Skeletal muscle satellite cell (primary cell): Measurements from ENCODE around the gene LNX1.

Source experiments
- H3K27me3 ChIP-seq: 2 replicates; pipeline ENCODE4 v1.7.0; 2013; ENCODE audit warnings: low read length; ENCODE audit not compliant: control insufficient read depth, insufficient read depth
- H3K36me3 ChIP-seq: 2 replicates; pipeline ENCODE4 v1.7.0; 2013; ENCODE audit warnings: mild to moderate bottlenecking, control low read depth, low read length; ENCODE audit not compliant: insufficient read depth
- H3K4me1 ChIP-seq: 2 replicates; pipeline ENCODE4 v1.7.0; 2013; ENCODE audit warnings: low read length; ENCODE audit not compliant: control insufficient read depth, insufficient read depth
- H3K4me2 ChIP-seq: 2 replicates; pipeline ENCODE4 v1.7.0; 2013; ENCODE audit warnings: mild to moderate bottlenecking, low read length
- H3K4me3 ChIP-seq: 2 replicates; pipeline ENCODE4 v1.7.0; 2013; ENCODE audit warnings: low read length
- H3K9ac ChIP-seq: 2 replicates; pipeline ENCODE4 v1.7.0; 2013; ENCODE audit warnings: mild to moderate bottlenecking, low read depth, low read length, moderate library complexity
- H3K9me3 ChIP-seq: replicated peaks from 2 replicates; pipeline ENCODE4 v1.7.0; 2013; ENCODE audit warnings: mild to moderate bottlenecking, control low read depth, low read length

Gene LNX1

DNA sequence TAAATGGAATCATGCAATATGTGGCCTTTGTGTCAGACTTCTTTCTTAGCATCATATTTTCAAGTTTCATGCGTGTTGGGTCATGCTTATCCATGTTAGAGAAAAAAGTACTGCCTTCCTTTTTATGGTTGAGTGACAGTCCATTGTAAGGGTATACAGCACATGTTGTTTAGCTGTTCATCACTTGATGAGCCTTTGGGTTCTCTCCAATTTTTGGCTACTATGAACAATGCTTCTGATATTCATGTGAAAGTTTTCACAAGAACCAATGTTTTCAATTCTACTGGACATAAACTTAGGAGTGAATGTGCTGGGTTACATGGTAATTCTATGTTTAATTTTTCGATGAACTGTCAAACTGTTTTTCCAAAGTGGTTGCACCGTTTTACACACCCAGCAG, 28.1 kb upstream of the LNX1 start:
- peaks cover 6% of the 10 kb centered on the region for H3K4me1 ChIP-seq
- no peak overlapping the region for H3K4me3 ChIP-seq
- no peaks in the 10 kb centered on the region for H3K9me3 ChIP-seq
- no peaks in the 10 kb centered on the region for H3K27me3 ChIP-seq
- H3K36me3 ChIP-seq, result no peaks in the 10 kb centered on the region
- H3K4me2 ChIP-seq, result no peak overlapping the region
- H3K9ac ChIP-seq, result no peak overlapping the region

DNA sequence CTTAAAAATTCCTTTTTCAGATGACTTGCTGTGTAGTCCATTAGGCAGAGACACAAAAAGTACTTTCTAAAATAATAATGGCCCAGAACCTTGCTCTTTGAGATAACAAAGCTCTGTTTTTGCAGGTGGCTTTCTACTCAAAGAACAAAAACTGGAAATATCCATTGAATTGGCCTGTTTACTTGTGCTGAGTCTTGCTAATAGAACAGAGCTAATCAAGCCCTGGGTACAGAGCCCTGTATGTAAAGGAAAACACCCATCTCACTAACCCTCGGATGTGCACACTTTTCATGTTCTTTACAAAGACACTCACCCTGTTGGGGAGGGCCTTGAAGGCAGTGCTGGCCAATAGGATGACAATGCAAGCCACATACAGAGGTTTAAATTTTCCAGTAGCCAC, 27.0 kb upstream of the LNX1 start:
- Histone ChIP-seq H3K36me3 (no peaks in the 10 kb centered on the region), H3K4me1 (peaks cover 6% of the 10 kb centered on the region), H3K27me3 (no peaks in the 10 kb centered on the region), H3K9me3 (no peaks in the 10 kb centered on the region), H3K9ac (no peak overlapping the region), H3K4me2 (no peak overlapping the region), H3K4me3 (no peak overlapping the region)

DNA sequence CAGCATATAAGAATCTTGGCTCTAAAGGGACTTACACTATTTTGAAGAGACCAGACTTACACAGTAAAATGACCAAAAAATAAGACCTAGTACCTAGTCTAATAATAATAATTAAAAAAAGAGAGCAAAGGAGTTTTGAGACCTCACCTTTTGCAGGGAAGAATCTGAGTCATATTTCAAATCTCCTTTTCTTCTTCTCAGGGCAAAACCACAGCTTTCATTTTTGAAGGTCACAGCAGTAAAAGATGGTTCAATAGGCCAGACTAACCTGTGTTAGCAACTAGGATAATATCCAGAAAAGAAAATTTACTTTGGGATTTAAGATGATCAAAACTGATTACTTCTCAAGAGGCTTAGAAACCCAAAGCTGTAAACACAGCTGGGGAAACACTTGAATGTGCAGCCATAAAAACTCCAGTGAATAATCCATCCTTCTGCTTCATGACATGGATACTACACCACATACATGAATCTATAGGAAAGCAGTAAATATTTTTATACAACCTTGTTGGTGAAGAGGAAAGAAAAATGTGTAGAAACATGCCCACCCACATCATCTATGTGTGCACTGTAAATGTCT, 25.9 kb upstream of the LNX1 start:
- no peaks in the 10 kb centered on the region for H3K36me3 ChIP-seq
- no peak overlapping the region for H3K4me3 ChIP-seq
- H3K4me1 ChIP-seq, result peaks cover 2% of the 10 kb centered on the region
- H3K9me3 ChIP-seq, result no peaks in the 10 kb centered on the region
- no peaks in the 10 kb centered on the region for H3K27me3 ChIP-seq
- H3K9ac ChIP-seq, result no peak overlapping the region
- H3K4me2 ChIP-seq, result no peak overlapping the region

DNA sequence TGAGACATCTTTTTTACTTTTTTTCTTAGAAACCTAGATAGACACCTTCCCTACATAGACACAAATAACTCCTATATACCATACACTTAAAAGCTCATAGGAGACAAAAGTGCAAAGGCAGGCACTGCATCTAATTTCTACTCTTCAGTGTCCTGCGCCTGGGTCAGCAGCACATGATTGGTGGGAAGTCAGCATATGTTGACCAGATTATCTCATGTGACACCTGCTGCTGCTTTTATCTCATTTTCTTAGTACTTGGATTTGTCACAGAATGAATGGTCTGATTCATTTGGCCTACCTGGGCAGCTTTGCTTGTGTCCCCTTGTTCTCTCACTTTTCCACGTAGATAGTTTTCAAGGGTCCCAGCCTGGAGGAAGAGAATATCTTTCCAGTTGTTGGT, 24.9 kb upstream of the LNX1 start:
- H3K36me3 ChIP-seq, result no peaks in the 10 kb centered on the region
- H3K9me3 ChIP-seq, result no peaks in the 10 kb centered on the region
- H3K4me2 ChIP-seq, result no peak overlapping the region
- H3K9ac ChIP-seq, result no peak overlapping the region
- H3K4me1 ChIP-seq, result no peaks in the 10 kb centered on the region
- no peaks in the 10 kb centered on the region for H3K27me3 ChIP-seq
- H3K4me3 ChIP-seq, result no peak overlapping the region

DNA sequence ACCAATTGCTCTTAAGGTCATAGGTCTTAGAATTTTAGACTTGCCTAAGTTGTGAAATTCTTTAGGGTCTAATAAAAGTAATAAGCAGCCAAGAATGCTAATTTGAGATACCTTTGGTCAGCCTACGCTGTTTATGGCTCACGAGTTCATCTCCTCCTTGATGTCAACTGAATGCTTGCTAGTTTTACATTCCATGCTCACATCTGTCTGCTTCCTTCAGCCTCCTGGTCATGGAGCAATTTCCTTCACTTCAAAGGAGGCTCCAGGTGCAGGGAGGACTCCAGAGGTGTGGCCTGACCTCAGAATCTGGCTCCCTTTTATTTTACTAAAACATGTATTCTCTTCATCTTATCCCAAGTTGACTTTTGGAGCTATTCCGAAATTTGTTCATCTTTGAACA, 23.3 kb upstream of the LNX1 start:
- no peaks in the 10 kb centered on the region for H3K36me3 ChIP-seq
- no peaks in the 10 kb centered on the region for H3K9me3 ChIP-seq
- no peak overlapping the region for H3K4me2 ChIP-seq
- H3K27me3 ChIP-seq, result no peaks in the 10 kb centered on the region
- no peaks in the 10 kb centered on the region for H3K4me1 ChIP-seq
- no peak overlapping the region for H3K4me3 ChIP-seq
- no peak overlapping the region for H3K9ac ChIP-seq

DNA sequence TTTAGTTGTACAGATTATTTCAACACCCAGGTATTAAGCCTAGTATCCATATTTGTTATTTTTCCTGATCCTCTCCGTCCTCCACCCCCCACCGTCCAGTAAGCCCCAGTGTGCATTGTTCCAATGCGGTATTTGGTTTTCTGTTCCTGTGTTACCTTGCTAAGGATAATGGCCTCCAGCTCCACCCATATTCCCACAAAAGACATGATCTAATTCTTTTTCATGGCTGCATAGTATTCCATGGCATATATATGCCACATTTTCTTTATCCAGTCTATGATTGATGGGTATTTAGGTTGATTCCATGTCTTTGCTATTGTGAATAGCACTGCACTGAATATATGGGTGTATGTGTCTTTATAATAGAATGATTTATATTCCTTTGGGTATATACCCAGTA, 22.1 kb upstream of the LNX1 start:
- Histone ChIP-seq H3K9ac (no peak overlapping the region), H3K4me2 (no peak overlapping the region), H3K4me1 (no peaks in the 10 kb centered on the region), H3K9me3 (no peaks in the 10 kb centered on the region), H3K27me3 (no peaks in the 10 kb centered on the region), H3K4me3 (no peak overlapping the region), H3K36me3 (no peaks in the 10 kb centered on the region)

DNA sequence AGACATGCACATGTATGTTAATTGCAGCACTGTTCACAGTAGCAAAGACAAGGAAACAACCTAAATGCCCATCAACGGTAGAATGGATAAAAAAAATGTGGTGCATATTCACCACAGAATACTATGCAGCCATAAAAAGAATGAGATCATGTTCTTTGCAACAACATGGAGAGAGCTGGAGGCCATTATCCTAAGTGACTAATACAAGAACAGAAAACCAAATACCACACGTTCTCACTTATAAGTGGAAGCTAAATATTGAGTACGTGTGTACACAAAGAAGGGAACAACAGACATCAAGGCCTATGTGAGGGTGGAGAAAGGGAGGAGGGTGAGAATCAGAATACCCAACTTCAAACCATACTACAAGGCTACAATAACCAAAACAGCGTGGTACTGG, 17.4 kb upstream of the LNX1 start:
- Histone ChIP-seq H3K4me2 (no peak overlapping the region), H3K27me3 (no peaks in the 10 kb centered on the region), H3K9ac (no peak overlapping the region), H3K36me3 (no peaks in the 10 kb centered on the region), H3K4me3 (no peak overlapping the region), H3K9me3 (no peaks in the 10 kb centered on the region), H3K4me1 (no peaks in the 10 kb centered on the region)

DNA sequence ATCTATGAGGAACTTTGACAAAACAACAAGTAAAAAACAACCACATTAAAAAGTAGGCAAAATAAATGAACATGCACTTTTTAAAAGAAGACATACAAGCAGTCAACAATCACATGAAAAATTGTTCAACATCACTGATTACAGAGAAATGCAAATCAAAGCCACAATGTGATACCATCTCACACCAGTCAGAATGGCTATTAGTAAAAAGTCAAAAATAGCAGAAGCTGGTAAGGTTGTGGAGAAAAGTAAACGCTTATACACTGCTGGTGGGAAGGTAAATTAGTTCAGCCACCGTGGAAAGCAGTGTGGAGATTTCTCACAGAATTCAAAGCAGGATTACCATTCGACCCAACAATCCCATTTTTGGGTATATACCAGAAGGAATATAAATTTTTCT, 17.0 kb upstream of the LNX1 start:
- Histone ChIP-seq H3K4me3 (no peak overlapping the region), H3K4me1 (no peaks in the 10 kb centered on the region), H3K36me3 (no peaks in the 10 kb centered on the region), H3K9ac (no peak overlapping the region), H3K27me3 (no peaks in the 10 kb centered on the region), H3K9me3 (no peaks in the 10 kb centered on the region), H3K4me2 (no peak overlapping the region)

DNA sequence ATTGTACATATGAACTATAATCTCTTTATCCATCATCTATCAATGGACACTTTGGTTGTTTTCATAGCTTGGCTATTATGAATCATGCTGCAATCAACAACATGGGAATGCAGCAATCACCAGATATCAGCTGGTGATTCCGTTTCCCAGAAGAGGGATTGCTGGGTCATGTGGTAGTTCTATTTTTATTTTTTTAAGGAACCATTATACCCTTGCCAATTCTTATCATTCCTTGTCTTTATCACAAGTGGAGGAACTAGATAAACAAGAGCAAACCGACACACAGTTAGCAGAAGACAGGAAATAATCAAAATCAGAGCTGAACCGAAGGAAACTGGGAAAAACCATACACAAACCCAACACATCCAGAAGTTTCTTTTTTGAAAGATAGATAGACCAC, 14.5 kb upstream of the LNX1 start:
- H3K36me3 ChIP-seq, result no peaks in the 10 kb centered on the region
- H3K4me3 ChIP-seq, result no peak overlapping the region
- no peaks in the 10 kb centered on the region for H3K27me3 ChIP-seq
- H3K9ac ChIP-seq, result no peak overlapping the region
- H3K4me2 ChIP-seq, result no peak overlapping the region
- no peaks in the 10 kb centered on the region for H3K4me1 ChIP-seq
- no peaks in the 10 kb centered on the region for H3K9me3 ChIP-seq

DNA sequence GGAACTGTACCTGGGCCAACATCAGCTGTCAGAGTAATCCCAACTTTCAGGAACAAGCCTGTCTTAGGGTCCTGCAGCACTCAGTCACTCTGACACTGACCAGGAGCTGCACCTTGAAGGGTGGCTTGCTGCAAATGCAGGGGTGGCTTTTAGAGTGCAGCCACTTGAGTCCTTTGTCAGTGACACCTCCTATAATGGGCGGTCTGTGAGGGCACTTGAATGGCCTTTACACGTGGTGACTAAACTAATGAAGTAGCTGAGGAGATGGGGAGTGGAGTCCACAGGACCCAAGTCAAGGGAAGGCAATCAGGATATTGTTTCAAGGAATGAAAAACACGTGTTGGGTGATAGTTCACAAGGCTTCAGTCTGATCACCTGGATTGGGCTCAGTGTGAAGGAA, 11.1 kb upstream of the LNX1 start:
- Histone ChIP-seq H3K4me1 (peaks cover 5% of the 10 kb centered on the region), H3K4me3 (no peak overlapping the region), H3K36me3 (no peaks in the 10 kb centered on the region), H3K27me3 (no peaks in the 10 kb centered on the region), H3K9me3 (no peaks in the 10 kb centered on the region), H3K9ac (no peak overlapping the region), H3K4me2 (no peak overlapping the region)

DNA sequence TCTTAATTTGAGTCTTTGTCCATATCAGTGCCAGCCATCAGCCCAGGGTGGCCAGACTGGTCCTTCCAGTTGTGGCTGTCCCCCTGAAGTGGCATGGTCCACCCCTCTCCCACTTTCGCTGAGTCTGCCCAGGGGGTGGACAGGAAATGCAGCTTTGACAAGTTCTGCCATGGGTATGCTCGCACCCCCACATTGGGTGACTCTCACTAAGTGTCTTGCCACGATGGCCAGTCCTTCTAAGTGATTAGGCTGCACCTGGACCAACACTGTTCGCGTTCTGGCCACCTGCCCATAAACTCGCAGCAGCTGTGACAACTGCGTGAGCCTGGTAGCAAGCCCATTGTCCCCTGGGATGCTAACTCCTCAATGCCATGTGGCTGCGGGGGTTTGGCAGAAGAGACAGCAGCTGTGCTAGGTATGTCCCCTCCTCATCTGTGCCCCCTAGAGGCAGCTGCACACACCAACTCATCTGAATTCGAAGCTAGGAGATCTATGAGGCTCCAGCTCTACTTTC, 10.0 kb upstream of the LNX1 start:
- Histone ChIP-seq H3K9ac (no peak overlapping the region), H3K36me3 (no peaks in the 10 kb centered on the region), H3K9me3 (no peaks in the 10 kb centered on the region), H3K4me3 (no peak overlapping the region), H3K4me1 (peaks cover 5% of the 10 kb centered on the region), H3K27me3 (no peaks in the 10 kb centered on the region), H3K4me2 (no peak overlapping the region)

DNA sequence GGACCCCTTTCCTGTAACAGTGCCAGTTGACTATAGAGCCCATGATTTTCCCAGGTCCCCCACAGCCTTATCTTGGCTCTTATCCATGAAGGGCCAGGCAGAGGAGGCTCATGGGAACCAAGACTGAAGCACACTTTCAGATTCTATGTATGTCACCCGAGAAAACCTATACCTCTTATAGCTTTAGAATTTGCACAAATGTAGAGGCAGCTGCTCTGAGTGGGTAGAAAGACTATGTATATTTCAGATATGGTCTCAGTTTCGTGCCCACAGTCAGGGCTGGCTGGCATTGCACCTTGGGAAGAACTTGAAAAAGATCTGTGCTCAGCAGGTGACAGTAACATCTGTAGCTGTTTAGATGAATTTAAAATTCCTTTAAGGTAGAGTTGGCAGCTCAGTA, 8.3 kb upstream of the LNX1 start:
- peaks cover 5% of the 10 kb centered on the region for H3K4me1 ChIP-seq
- H3K27me3 ChIP-seq, result no peaks in the 10 kb centered on the region
- no peak overlapping the region for H3K9ac ChIP-seq
- no peak overlapping the region for H3K4me3 ChIP-seq
- no peaks in the 10 kb centered on the region for H3K9me3 ChIP-seq
- H3K4me2 ChIP-seq, result no peak overlapping the region
- no peaks in the 10 kb centered on the region for H3K36me3 ChIP-seq
